Cortex of kidney (tissue), 1 donor: ENCODE results near the gene ST6GALNAC3.

Experiments used
- DNase-seq: peaks from one replicate; lab custom pipeline; 2025; lab: John Stamatoyannopoulos, UW

ST6GALNAC3 gene

GRCh38 chr1:76287917-76288316 lies 213.4 kb downstream of the ST6GALNAC3 start:
- DNase-seq = no peak

GRCh38 chr1:76288758-76289483 lies 214.4 kb downstream of the ST6GALNAC3 start:
- no peak for DNase-seq

GRCh38 chr1:76289692-76290091 lies 215.1 kb downstream of the ST6GALNAC3 start:
- DNase-seq = no peak

GRCh38 chr1:76290271-76290670 lies 215.7 kb downstream of the ST6GALNAC3 start:
- DNase-seq = no peak

GRCh38 chr1:76291191-76291590 lies 216.6 kb downstream of the ST6GALNAC3 start:
- no peak for DNase-seq

GRCh38 chr1:76291737-76292136 lies 217.2 kb downstream of the ST6GALNAC3 start:
- no peak for DNase-seq

GRCh38 chr1:76292418-76293184 lies 218.1 kb downstream of the ST6GALNAC3 start:
- DNase-seq = no peak

GRCh38 chr1:76293831-76294230 lies 219.3 kb downstream of the ST6GALNAC3 start:
- DNase-seq = no peak

- DNase-seq = no peak
Measured at GRCh38 chr1:76294482-76295194, 220.1 kb downstream of the ST6GALNAC3 start.

- DNase-seq = no peak
Measured at GRCh38 chr1:76298399-76298798, 223.9 kb downstream of the ST6GALNAC3 start.

GRCh38 chr1:76299036-76299435 lies 224.5 kb downstream of the ST6GALNAC3 start:
- DNase-seq = no peak

- no peak for DNase-seq
Measured at GRCh38 chr1:76300556-76300955, 226.0 kb downstream of the ST6GALNAC3 start.

GRCh38 chr1:76302711-76303339 lies 228.3 kb downstream of the ST6GALNAC3 start:
- no peak for DNase-seq

GRCh38 chr1:76303340-76303717 lies 228.8 kb downstream of the ST6GALNAC3 start:
- no peak for DNase-seq

- DNase-seq = no peak
Measured at GRCh38 chr1:76313304-76313703, 238.8 kb downstream of the ST6GALNAC3 start.

- DNase-seq = no peak
Measured at GRCh38 chr1:76314730-76315129, 240.2 kb downstream of the ST6GALNAC3 start.

GRCh38 chr1:76317299-76317900 lies 242.9 kb downstream of the ST6GALNAC3 start:
- DNase-seq = no peak

GRCh38 chr1:76330991-76331603 lies 256.6 kb downstream of the ST6GALNAC3 start:
- DNase-seq = no peak

GRCh38 chr1:76335882-76336281 lies 261.3 kb downstream of the ST6GALNAC3 start:
- no peak for DNase-seq

GRCh38 chr1:76336931-76337371 lies 262.4 kb downstream of the ST6GALNAC3 start:
- no peak for DNase-seq

GRCh38 chr1:76337542-76338219 lies 263.1 kb downstream of the ST6GALNAC3 start:
- no peak for DNase-seq
